Measurements from ENCODE around the gene AMN1. TPM values are rescaled to one million over a fixed set of nuclear protein-coding genes. Genes with fewer than 3 reads are reported as not detected.

Gene AMN1
- total RNA-seq (2021) (15.8 and 17.9 TPM in 2 replicates), Bru-seq, nascent RNA (percentile 69 among the genes with signal in this experiment), BruChase-seq, experiment 1, labeled RNA remaining after a 2-hour chase (percentile 64 among the genes with signal in this experiment), BruChase-seq, experiment 2, labeled RNA remaining after a 6-hour chase (percentile 70 among the genes with signal in this experiment)
- long read RNA-seq, transcript AMN1-201 (7 exons, 2,110 nt): major isoform, 37 of 63 reads
- long read RNA-seq, transcript AMN1-202 (3 exons, 430 nt): minor isoform, 7 of 63 reads
- long read RNA-seq, partial matches to known transcripts: 4 of 63 reads
- long read RNA-seq, other reads (novel, unspliced or antisense): 12 of 63 reads

GRCh38 chr12:31728917-31729640 is at the start of gene AMN1:
Gene AMN1 (minus strand): TSS chr12:31729021. CDS start chr12:31729008, 13 bp downstream.
- Histone ChIP-seq H3K27ac (ENCODE audit: low read depth, low read length, poor library complexity, severe bottlenecking) (peak within 1 kb of the TSS; percentile 89), H3K27me3 (replicated peaks; ENCODE audit: insufficient read depth, low read depth, low read length, poor library complexity) (no peaks in the 10 kb centered on the region), H3K4me3 (ENCODE audit: low read depth, low read length, poor library complexity, severe bottlenecking) (peak within 1 kb of the TSS; percentile 66), H3K36me3 (ENCODE audit: insufficient read depth, low read length, poor library complexity, severe bottlenecking) (no peaks in the 10 kb centered on the region), H3K4me1 (ENCODE audit: insufficient read depth, low read length, poor library complexity, severe bottlenecking) (peaks cover 14% of the 10 kb centered on the region), H3K9me3 (ENCODE audit: low read depth, low read length, poor library complexity, severe bottlenecking) (peaks cover 6% of the 10 kb centered on the region)
- intact Hi-C loops (cut with micrococcal nuclease; ENCODE audit: unreplicated experiment): no loop called here
- DNase-seq (ENCODE audit: low spot score): peak; percentile 100
- no TSS peak for BruUV-seq (replicated peaks)
- TF ChIP-seq EZH2 (IDR thresholded peaks at IDR 0.05; ENCODE audit: borderline replicate concordance, low read depth, low read length, poor library complexity, severe bottlenecking) (no peak), CTCF (conservative IDR thresholded peaks at IDR 0.05; ENCODE audit: low read depth, low read length) (no peak)
- ChIA-PET CTCF (no interaction called here), POLR2A (ENCODE audit: low non-redundant PET) (no interaction called here)

DNA sequence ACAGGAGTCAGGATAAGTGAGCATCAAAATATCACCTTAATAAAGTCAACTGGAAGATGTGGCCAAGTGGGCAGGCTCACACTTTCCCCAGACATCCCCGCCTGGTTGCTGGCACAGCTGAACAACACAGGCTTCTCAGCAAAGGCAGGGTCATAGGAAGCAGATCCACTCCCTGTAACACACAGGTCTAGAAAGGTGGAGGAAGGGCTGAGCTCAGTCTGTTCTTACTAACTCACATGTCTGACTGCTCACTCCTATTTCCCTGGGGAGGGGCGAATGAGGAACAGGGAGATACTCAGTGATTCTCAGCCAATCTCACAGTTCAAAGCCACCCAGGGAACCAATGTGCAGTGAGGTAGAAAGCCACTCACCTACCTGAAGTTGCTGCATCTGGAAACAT is 45.0 kb upstream of the AMN1 start:
- H3K27me3 ChIP-seq (replicated peaks; ENCODE audit: insufficient read depth, low read depth, low read length, poor library complexity): no peaks in the 10 kb centered on the region
- H3K4me1 ChIP-seq (ENCODE audit: insufficient read depth, low read length, poor library complexity, severe bottlenecking): peaks cover 6% of the 10 kb centered on the region
- no peak overlapping the region for H3K27ac ChIP-seq (ENCODE audit: low read depth, low read length, poor library complexity, severe bottlenecking)
- H3K4me3 ChIP-seq (ENCODE audit: low read depth, low read length, poor library complexity, severe bottlenecking): no peak overlapping the region
- intact Hi-C loops (cut with micrococcal nuclease; ENCODE audit: unreplicated experiment): no loop called here
- no peaks in the 10 kb centered on the region for H3K9me3 ChIP-seq (ENCODE audit: low read depth, low read length, poor library complexity, severe bottlenecking)
- no peak for DNase-seq (ENCODE audit: low spot score)
- CTCF ChIA-PET: interaction anchor here (0.6 kb wide), 1 partner anchor 231 kb away, joined by 5 read pairs; no protein-coding TSS in a partner anchor
- H3K36me3 ChIP-seq (ENCODE audit: insufficient read depth, low read length, poor library complexity, severe bottlenecking): no peaks in the 10 kb centered on the region
- no peak for TF ChIP-seq EZH2 (IDR thresholded peaks at IDR 0.05; ENCODE audit: borderline replicate concordance, low read depth, low read length, poor library complexity, severe bottlenecking)
- TF ChIP-seq CTCF (conservative IDR thresholded peaks at IDR 0.05; ENCODE audit: low read depth, low read length): no peak
- BruUV-seq (replicated peaks): no TSS peak
- POLR2A ChIA-PET (ENCODE audit: low non-redundant PET): no interaction called here

DNA sequence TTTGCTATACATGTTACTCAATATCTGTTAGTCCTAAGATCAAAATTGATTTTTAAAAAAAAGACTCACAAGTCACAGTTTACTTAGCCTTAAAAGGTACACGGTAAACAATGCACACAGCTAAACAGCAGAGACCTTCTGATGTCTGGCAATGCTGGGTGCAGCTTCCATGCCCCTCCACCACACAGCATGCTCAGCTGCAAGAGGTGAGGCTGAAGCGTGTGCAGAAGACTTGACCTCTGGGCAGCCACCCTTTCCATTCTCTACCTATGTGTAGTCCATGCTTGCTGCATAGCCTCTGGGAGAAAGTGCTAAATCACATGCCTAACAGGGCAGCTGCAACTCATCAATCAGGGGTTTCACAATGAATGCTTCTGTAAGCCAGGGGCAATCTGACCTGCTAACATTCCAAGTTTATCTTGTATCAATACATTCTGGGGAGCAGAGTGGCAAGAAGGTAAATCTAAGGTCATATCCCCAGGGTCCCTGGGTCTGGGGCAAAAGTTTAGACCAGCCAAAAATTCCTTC is 44.5 kb upstream of the AMN1 start:
- CTCF ChIA-PET: no interaction called here
- DNase-seq (ENCODE audit: low spot score): no peak
- Histone ChIP-seq H3K4me3 (ENCODE audit: low read depth, low read length, poor library complexity, severe bottlenecking) (no peak overlapping the region), H3K27ac (ENCODE audit: low read depth, low read length, poor library complexity, severe bottlenecking) (no peak overlapping the region), H3K9me3 (ENCODE audit: low read depth, low read length, poor library complexity, severe bottlenecking) (no peaks in the 10 kb centered on the region), H3K4me1 (ENCODE audit: insufficient read depth, low read length, poor library complexity, severe bottlenecking) (peaks cover 6% of the 10 kb centered on the region), H3K36me3 (ENCODE audit: insufficient read depth, low read length, poor library complexity, severe bottlenecking) (no peaks in the 10 kb centered on the region), H3K27me3 (replicated peaks; ENCODE audit: insufficient read depth, low read depth, low read length, poor library complexity) (no peaks in the 10 kb centered on the region)
- TF ChIP-seq CTCF (conservative IDR thresholded peaks at IDR 0.05; ENCODE audit: low read depth, low read length) (no peak), EZH2 (IDR thresholded peaks at IDR 0.05; ENCODE audit: borderline replicate concordance, low read depth, low read length, poor library complexity, severe bottlenecking) (no peak)
- no TSS peak for BruUV-seq (replicated peaks)
- intact Hi-C loops (cut with micrococcal nuclease; ENCODE audit: unreplicated experiment): no loop called here
- POLR2A ChIA-PET (ENCODE audit: low non-redundant PET): no interaction called here

Data from A673 (cell line).